ENCODE results near the gene CCSAP. TPM values are rescaled to one million over a fixed set of nuclear protein-coding genes. Genes with fewer than 3 reads are reported as not detected.

The CCSAP gene
- total RNA-seq, 2 experiments from 2014 or later, result 7.9 to 8.4 TPM

GRCh38 chr1:229284887-229285286 lies 58.0 kb downstream of the CCSAP start:
- Mint-ChIP-seq H3K27ac (no peak overlapping the region), H3K9me3 (ENCODE audit: low read depth) (no peaks in the 10 kb centered on the region), H3K4me3 (no peak overlapping the region), H3K4me1 (peaks cover 49% of the 10 kb centered on the region), H3K27me3 (no peaks in the 10 kb centered on the region), H3K36me3 (ENCODE audit: low read depth) (peaks cover 18% of the 10 kb centered on the region)
- DNase-seq (no peak), ATAC-seq (no peak)
- intact Hi-C loops (cut with DNase I, micrococcal nuclease), result loop anchor here in 1 of 2 experiments (5.0 kb wide), 1 partner anchor 57 kb away; the partner anchor contains the start of gene CCSAP
- CTCF ChIA-PET, result interaction anchor here (1.6 kb wide), 1 partner anchor 26 kb away, joined by 5 read pairs; no protein-coding TSS in a partner anchor
- POLR2A ChIA-PET, result interaction anchor here (0.7 kb wide), 1 partner anchor 38 kb away, joined by 3 read pairs; no protein-coding TSS in a partner anchor

- POLR2A ChIA-PET, result no interaction called here
- Mint-ChIP-seq H3K27me3 (no peaks in the 10 kb centered on the region), H3K27ac (no peak overlapping the region), H3K4me3 (no peak overlapping the region), H3K4me1 (peaks cover 50% of the 10 kb centered on the region), H3K36me3 (ENCODE audit: low read depth) (peaks cover 8% of the 10 kb centered on the region), H3K9me3 (ENCODE audit: low read depth) (no peaks in the 10 kb centered on the region)
- intact Hi-C loops (cut with DNase I, micrococcal nuclease), result no loop called here
- no peak for DNase-seq
- ATAC-seq, result no peak
- CTCF ChIA-PET, result interaction anchor here (0.8 kb wide), 1 partner anchor 77 kb away, joined by 3 read pairs; no protein-coding TSS in a partner anchor
Measured at GRCh38 chr1:229283183-229283611, 59.6 kb downstream of the CCSAP start.

DNA sequence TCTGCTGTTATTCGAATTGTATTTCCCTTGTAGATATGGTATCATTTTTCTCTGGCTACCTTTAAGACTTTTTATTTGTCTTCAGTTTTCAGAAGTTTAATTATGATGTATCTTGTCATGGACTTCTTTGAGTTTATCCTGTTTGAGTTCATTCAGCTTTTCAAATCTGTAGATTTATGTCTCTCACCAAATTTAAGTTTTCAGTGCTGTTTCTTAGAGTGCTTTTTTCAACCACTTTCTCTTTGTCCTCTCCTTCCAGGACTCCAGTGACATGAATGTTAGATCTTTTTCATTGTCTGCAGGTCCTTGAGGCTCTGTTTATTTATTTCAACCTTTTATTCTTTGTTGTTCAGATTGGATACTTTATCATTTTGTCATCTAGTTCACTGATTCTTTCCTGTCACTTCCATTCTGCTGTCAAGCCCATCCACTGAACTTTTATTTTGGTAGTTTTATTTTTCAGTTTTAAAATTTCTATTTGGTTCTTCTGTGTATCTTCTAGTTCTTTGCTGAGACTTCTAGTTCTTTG lies 60.5 kb downstream of the CCSAP start:
- Mint-ChIP-seq H3K27me3 (no peaks in the 10 kb centered on the region), H3K27ac (no peak overlapping the region), H3K4me1 (peaks cover 49% of the 10 kb centered on the region), H3K36me3 (ENCODE audit: low read depth) (peaks cover 8% of the 10 kb centered on the region), H3K4me3 (no peak overlapping the region), H3K9me3 (ENCODE audit: low read depth) (no peaks in the 10 kb centered on the region)
- ATAC-seq (no peak), DNase-seq (no peak)
- intact Hi-C loops (cut with DNase I, micrococcal nuclease), result no loop called here
- ChIA-PET POLR2A (no interaction called here), CTCF (no interaction called here)

DNA sequence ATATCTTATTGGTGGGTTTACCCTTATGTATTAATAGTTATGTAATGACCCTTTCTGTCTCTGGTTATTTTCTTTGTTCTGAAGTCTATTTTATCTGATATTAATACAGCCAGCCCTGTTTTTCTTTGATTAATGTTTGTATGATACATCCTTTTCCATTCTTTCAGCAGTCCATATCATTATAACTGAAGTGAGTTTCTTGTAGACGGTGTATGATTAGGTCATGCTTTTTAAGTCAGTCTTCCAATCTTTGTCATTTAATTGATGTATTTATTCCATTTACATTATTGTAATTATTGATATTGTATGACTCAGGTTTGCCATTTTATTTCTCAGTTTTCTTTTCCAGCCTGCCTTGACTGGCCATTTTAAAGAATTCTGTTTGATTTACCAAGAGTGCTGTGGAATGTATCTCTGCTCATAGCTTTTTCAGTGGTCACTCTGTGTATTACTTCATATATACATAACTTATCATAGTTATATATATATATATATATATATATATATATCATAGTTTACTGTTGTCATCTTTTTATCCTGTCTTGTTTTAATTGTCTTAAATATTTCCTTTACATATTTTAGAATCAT lies 61.4 kb downstream of the CCSAP start:
- ChIA-PET POLR2A (no interaction called here), CTCF (interaction anchor here (0.6 kb wide), 1 partner anchor 46 kb away, joined by 4 read pairs; no protein-coding TSS in a partner anchor)
- intact Hi-C loops (cut with DNase I, micrococcal nuclease), result loop anchor here (1.0 to 2.0 kb wide), 3 partner anchors 10 to 159 kb away; partner anchors contain the start of genes CCSAP (in 1 of the 2) and RAB4A (in 1 of the 2)

GRCh38 chr1:229280921-229281320 lies 61.9 kb downstream of the CCSAP start:
- no peaks in the 10 kb centered on the region for H3K27me3 Mint-ChIP-seq
- no peak for DNase-seq
- ChIA-PET POLR2A (interaction anchor here (1.0 kb wide), 1 partner anchor 259 kb away, joined by 3 read pairs; no protein-coding TSS in a partner anchor), CTCF (interaction anchor here (0.6 kb wide), 2 partner anchors 47 to 1916 kb away, joined by 3 to 4 read pairs; no protein-coding TSS in a partner anchor)
- no peaks in the 10 kb centered on the region for H3K9me3 Mint-ChIP-seq (ENCODE audit: low read depth)
- H3K4me1 Mint-ChIP-seq, result peaks cover 36% of the 10 kb centered on the region
- H3K36me3 Mint-ChIP-seq (ENCODE audit: low read depth), result peaks cover 8% of the 10 kb centered on the region
- intact Hi-C loops (cut with DNase I, micrococcal nuclease), result loop anchor here (1.0 to 2.0 kb wide), 3 partner anchors 10 to 160 kb away; partner anchors contain the start of genes CCSAP (in 1 of the 2) and RAB4A (in 1 of the 2)
- H3K4me3 Mint-ChIP-seq, result no peak overlapping the region
- H3K27ac Mint-ChIP-seq, result no peak overlapping the region
- ATAC-seq, result peak; percentile 85

More for the DNA sequence above, 61.4 kb downstream of the CCSAP start:
- peaks cover 8% of the 10 kb centered on the region for H3K36me3 Mint-ChIP-seq (ENCODE audit: low read depth)
- peak; percentile 5 for ATAC-seq
- no peak overlapping the region for H3K27ac Mint-ChIP-seq
- H3K27me3 Mint-ChIP-seq, result no peaks in the 10 kb centered on the region
- peaks cover 41% of the 10 kb centered on the region for H3K4me1 Mint-ChIP-seq
- no peaks in the 10 kb centered on the region for H3K9me3 Mint-ChIP-seq (ENCODE audit: low read depth)
- no peak for DNase-seq
- no peak overlapping the region for H3K4me3 Mint-ChIP-seq

- H3K4me3 Mint-ChIP-seq, result no peak overlapping the region
- ChIA-PET POLR2A (interaction anchor here (1.0 kb wide), 1 partner anchor 260 kb away, joined by 3 read pairs; no protein-coding TSS in a partner anchor), CTCF (interaction anchor here (0.6 kb wide), 2 partner anchors 47 to 1917 kb away, joined by 3 to 4 read pairs; no protein-coding TSS in a partner anchor)
- intact Hi-C loops (cut with DNase I, micrococcal nuclease), result loop anchor here (2.0 kb wide), 2 partner anchors 63 to 161 kb away; partner anchors contain the start of gene CCSAP (in 1 of the 2)
- DNase-seq (no peak), ATAC-seq (no peak)
- H3K9me3 Mint-ChIP-seq (ENCODE audit: low read depth), result no peaks in the 10 kb centered on the region
- H3K27me3 Mint-ChIP-seq, result no peaks in the 10 kb centered on the region
- no peak overlapping the region for H3K27ac Mint-ChIP-seq
- H3K4me1 Mint-ChIP-seq, result peaks cover 32% of the 10 kb centered on the region
- peaks cover 8% of the 10 kb centered on the region for H3K36me3 Mint-ChIP-seq (ENCODE audit: low read depth)
Measured at GRCh38 chr1:229280037-229280828, 62.6 kb downstream of the CCSAP start.

DNA sequence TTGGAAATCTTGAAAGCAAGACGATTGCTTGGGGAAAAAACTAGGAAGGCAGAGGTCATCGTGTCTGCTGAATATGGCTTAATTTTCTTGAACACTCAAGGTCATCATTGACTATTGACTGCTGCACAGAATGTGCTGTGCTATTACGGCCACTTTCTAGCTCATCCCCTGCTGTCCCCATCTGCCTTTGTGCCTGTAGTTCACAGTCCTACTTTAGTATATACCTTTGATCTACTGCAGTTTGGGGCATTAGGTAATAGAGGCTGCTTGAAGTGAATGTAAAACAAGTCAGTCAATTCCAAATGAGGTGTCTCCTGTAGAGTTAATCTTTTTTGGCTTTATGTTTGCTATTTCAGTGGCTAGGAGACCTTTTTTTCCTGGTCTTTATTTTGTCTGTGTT lies 63.6 kb downstream of the CCSAP start:
- Mint-ChIP-seq H3K27me3 (no peaks in the 10 kb centered on the region), H3K4me1 (peaks cover 39% of the 10 kb centered on the region), H3K4me3 (no peak overlapping the region), H3K27ac (no peak overlapping the region), H3K9me3 (ENCODE audit: low read depth) (no peaks in the 10 kb centered on the region), H3K36me3 (ENCODE audit: low read depth) (peaks cover 8% of the 10 kb centered on the region)
- ChIA-PET CTCF (interaction anchor here (0.6 kb wide), 1 partner anchor 50 kb away, joined by 3 read pairs; no protein-coding TSS in a partner anchor), POLR2A (no interaction called here)
- ATAC-seq (no peak), DNase-seq (no peak)
- intact Hi-C loops (cut with DNase I, micrococcal nuclease), result loop anchor here in 1 of 2 experiments (10.0 kb wide), 1 partner anchor 346 kb away; the partner anchor contains the start of genes TAF5L and URB2

GRCh38 chr1:229278120-229278741 lies 64.6 kb downstream of the CCSAP start:
- ATAC-seq (no peak), DNase-seq (no peak)
- no peaks in the 10 kb centered on the region for H3K27me3 Mint-ChIP-seq
- peaks cover 8% of the 10 kb centered on the region for H3K36me3 Mint-ChIP-seq (ENCODE audit: low read depth)
- no peak overlapping the region for H3K27ac Mint-ChIP-seq
- POLR2A ChIA-PET, result no interaction called here
- peaks cover 42% of the 10 kb centered on the region for H3K4me1 Mint-ChIP-seq
- H3K9me3 Mint-ChIP-seq (ENCODE audit: low read depth), result no peaks in the 10 kb centered on the region
- intact Hi-C loops (cut with DNase I, micrococcal nuclease), result loop anchor here in 1 of 2 experiments (10.0 kb wide), 1 partner anchor 347 kb away; the partner anchor contains the start of genes TAF5L and URB2
- CTCF ChIA-PET, result no interaction called here
- no peak overlapping the region for H3K4me3 Mint-ChIP-seq

GRCh38 chr1:229275005-229275404 lies 67.8 kb downstream of the CCSAP start:
- DNase-seq (no peak), ATAC-seq (no peak)
- Mint-ChIP-seq H3K27me3 (no peaks in the 10 kb centered on the region), H3K9me3 (ENCODE audit: low read depth) (no peaks in the 10 kb centered on the region), H3K27ac (no peak overlapping the region), H3K36me3 (ENCODE audit: low read depth) (no peaks in the 10 kb centered on the region), H3K4me3 (no peak overlapping the region), H3K4me1 (peaks cover 29% of the 10 kb centered on the region)
- CTCF ChIA-PET, result interaction anchor here (1.0 kb wide), 1 partner anchor 16 kb away, joined by 4 read pairs; no protein-coding TSS in a partner anchor
- intact Hi-C loops (cut with DNase I, micrococcal nuclease), result loop anchor here in 1 of 2 experiments (10.0 kb wide), 1 partner anchor 350 kb away; the partner anchor contains the start of genes TAF5L and URB2
- POLR2A ChIA-PET, result no interaction called here

GRCh38 chr1:229273507-229274232 lies 69.2 kb downstream of the CCSAP start:
- Mint-ChIP-seq H3K4me1 (peaks cover 27% of the 10 kb centered on the region), H3K4me3 (no peak overlapping the region), H3K9me3 (ENCODE audit: low read depth) (no peaks in the 10 kb centered on the region), H3K27ac (no peak overlapping the region), H3K27me3 (no peaks in the 10 kb centered on the region), H3K36me3 (ENCODE audit: low read depth) (no peaks in the 10 kb centered on the region)
- ChIA-PET POLR2A (no interaction called here), CTCF (interaction anchor here (0.6 kb wide), 2 partner anchors 253 to 569 kb away, joined by 3 to 5 read pairs; no protein-coding TSS in a partner anchor)
- intact Hi-C loops (cut with DNase I, micrococcal nuclease), result loop anchor here (5.0 to 10.0 kb wide), 2 partner anchors 169 to 351 kb away; partner anchors contain the start of genes TAF5L (in 1 of the 2) and URB2 (in 1 of the 2)
- ATAC-seq, result no peak
- no peak for DNase-seq

Measured in activated CD4-positive, alpha-beta T cell treated with anti-CD3 and anti-CD28 coated beads for 36 hours (primary cell).